Activated B cell treated with CpG ODN at 0.5 μM for 24 hours (primary cell): ENCODE data around the gene VPS26A. TPM values are rescaled to one million over a fixed set of nuclear protein-coding genes. Genes with fewer than 3 reads are reported as not detected.

Experiments
- ATAC-seq: fragments of 200-7000 bp; cut with Tn5 transposase; one replicate; pipeline ENCODE4 v1.10.0; 2021; ENCODE audit warnings: low read depth, mild to moderate bottlenecking, moderate library complexity
- CTCF ChIA-PET: fragments of 350-600 bp; sonication (Branson Sonifier 250); formaldehyde crosslinking; loops from one replicate; lab custom pipeline; 2021; ENCODE audit warnings: antibody characterized with exemption; lab: Charles Lee
- POLR2A ChIA-PET: fragments of 350-600 bp; sonication (Branson Sonifier 250); formaldehyde crosslinking; loops from one replicate; lab custom pipeline; 2021; ENCODE audit warnings: antibody characterized with exemption; lab: Charles Lee
- DNase-seq: peaks from one replicate; pipeline ENCODE4 v3.0.0; 2022
- H3K27ac Mint-ChIP-seq: one replicate; pipeline ENCODE4 v1.8.0; 2020; ENCODE audit warnings: mixed read lengths
- H3K27me3 Mint-ChIP-seq: one replicate; pipeline ENCODE4 v1.8.0; 2021; ENCODE audit warnings: mixed read lengths
- H3K36me3 Mint-ChIP-seq: one replicate; pipeline ENCODE4 v1.8.0; 2021; ENCODE audit warnings: low read depth, mixed read lengths
- H3K4me1 Mint-ChIP-seq: one replicate; pipeline ENCODE4 v1.8.0; 2021; ENCODE audit warnings: mixed read lengths
- H3K4me3 Mint-ChIP-seq: one replicate; pipeline ENCODE4 v1.8.0; 2020; ENCODE audit warnings: mild to moderate bottlenecking, mixed read lengths
- H3K9me3 Mint-ChIP-seq: one replicate; pipeline ENCODE4 v1.8.0; 2020; ENCODE audit warnings: mixed read lengths
- intact Hi-C: fragments of 100-400 bp; cut with micrococcal nuclease; formaldehyde crosslinking; loops from one replicate; pipeline ENCODE4 v1.15.1; 2024
- total RNA-seq: library from RNA; stranded (reverse); gene quantifications from 2 replicates; pipeline ENCODE4 v1.2.3, GENCODE V29; 2022
- TF ChIP-seq, protein P1 (sequence below): fragments of 200-600 bp; IDR thresholded peaks from one replicate; pipeline ENCODE4 v1.8.0; 2022; ENCODE audit warnings: antibody characterized with exemption, mild to moderate bottlenecking

VPS26A gene
- total RNA-seq, 1 donor from 2014 or later = 29.5 TPM

DNA sequence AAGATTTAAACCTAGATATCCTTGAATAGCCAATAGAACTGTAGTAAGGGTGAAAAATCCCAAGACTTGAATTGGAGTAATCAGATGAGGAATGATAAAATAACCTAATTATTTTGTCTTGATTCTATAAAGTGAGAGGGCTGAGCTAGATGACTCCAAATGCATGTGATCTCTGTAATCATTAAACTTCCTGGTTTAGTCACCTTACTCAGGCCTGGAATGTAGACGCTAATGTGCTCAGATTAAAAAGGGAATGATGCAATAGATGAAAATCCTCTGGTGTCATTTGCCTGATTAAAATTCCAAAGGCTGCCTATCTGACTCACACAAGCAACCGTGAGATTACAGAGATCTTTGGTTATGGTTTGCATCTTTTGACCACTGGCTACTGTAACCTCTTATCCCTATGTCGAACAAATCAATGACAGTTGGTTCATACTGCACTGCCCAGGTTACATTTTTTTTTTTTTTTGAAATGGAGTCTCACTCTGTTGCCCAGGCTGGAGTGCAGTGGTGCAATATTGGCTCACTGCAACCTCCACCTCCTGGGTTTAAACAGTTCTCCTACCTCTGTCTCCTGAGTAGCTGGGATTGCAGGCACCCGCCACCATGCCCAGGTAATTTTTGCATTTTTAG is 93.3 kb downstream of the VPS26A start:
- Mint-ChIP-seq H3K36me3 (no peaks in the 10 kb centered on the region), H3K27ac (no peak overlapping the region), H3K27me3 (peaks cover 2% of the 10 kb centered on the region), H3K9me3 (no peaks in the 10 kb centered on the region), H3K4me3 (no peak overlapping the region), H3K4me1 (peaks cover 6% of the 10 kb centered on the region)
- POLR2A ChIA-PET = no interaction called here
- intact Hi-C loops = no loop called here
- TF ChIP-seq, protein P1, sequence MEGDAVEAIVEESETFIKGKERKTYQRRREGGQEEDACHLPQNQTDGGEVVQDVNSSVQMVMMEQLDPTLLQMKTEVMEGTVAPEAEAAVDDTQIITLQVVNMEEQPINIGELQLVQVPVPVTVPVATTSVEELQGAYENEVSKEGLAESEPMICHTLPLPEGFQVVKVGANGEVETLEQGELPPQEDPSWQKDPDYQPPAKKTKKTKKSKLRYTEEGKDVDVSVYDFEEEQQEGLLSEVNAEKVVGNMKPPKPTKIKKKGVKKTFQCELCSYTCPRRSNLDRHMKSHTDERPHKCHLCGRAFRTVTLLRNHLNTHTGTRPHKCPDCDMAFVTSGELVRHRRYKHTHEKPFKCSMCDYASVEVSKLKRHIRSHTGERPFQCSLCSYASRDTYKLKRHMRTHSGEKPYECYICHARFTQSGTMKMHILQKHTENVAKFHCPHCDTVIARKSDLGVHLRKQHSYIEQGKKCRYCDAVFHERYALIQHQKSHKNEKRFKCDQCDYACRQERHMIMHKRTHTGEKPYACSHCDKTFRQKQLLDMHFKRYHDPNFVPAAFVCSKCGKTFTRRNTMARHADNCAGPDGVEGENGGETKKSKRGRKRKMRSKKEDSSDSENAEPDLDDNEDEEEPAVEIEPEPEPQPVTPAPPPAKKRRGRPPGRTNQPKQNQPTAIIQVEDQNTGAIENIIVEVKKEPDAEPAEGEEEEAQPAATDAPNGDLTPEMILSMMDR = no peak
- no peak for ATAC-seq
- DNase-seq = no peak
- CTCF ChIA-PET = interaction anchor here (1.2 kb wide), 1 partner anchor 14 kb away, joined by 3 read pairs; no protein-coding TSS in a partner anchor

DNA sequence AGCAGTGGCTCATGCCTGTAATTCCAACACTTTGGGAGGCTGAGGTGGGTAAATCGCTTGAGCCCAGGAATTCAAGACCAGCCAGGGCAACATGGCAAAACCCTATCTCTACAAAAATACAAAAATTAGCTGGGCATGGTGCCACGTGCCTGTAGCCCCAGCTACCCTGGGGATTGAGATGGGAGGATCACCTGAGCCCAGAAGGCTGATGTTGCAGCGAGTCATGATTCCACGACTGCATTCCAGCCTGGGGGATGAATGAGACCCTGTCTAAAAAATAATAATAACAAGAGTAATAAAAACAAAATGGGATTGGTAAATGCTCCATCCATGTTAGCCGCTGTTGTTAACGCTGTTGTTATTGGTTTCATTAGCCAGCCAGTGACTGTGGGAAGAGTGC is 94.9 kb downstream of the VPS26A start:
- Mint-ChIP-seq H3K9me3 (no peaks in the 10 kb centered on the region), H3K27me3 (peaks cover 2% of the 10 kb centered on the region), H3K27ac (no peak overlapping the region), H3K36me3 (no peaks in the 10 kb centered on the region), H3K4me1 (peaks cover 17% of the 10 kb centered on the region), H3K4me3 (no peak overlapping the region)
- ATAC-seq (no peak), DNase-seq (no peak)
- TF ChIP-seq, protein P1 = no peak
- ChIA-PET CTCF (no interaction called here), POLR2A (interaction anchor here (1.1 kb wide), 1 partner anchor 10 kb away, joined by 3 read pairs; no protein-coding TSS in a partner anchor)
- intact Hi-C loops = no loop called here

DNA sequence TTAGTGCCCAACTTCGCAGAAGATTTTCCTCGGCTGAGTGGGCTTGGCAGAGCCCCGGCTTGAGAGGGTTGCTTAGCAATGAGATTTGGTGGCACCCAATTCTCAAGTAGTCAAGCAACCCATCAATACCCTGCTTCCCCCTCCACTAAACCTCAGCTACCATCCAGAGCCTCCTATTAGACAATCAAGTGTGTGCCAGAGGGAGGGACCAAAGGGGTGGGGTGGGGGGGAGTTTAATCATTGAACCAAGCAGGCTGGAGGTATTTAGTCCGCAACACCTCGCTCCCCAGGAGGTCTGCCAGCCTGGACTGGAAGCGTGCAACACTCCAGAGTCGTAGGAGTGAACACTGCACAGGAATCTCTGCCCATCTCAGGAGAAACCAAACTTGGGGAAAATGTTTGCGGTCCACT is 96.1 kb downstream of the VPS26A start, which contains the start of gene HKDC1:
TSS of gene HKDC1 (plus strand) at position 292 of the 411 bp plus-strand sequence. CDS start at position 396, 104 bp downstream.
- intact Hi-C loops = no loop called here
- Mint-ChIP-seq H3K27ac (no peak within 1 kb of the TSS), H3K4me3 (no peak within 1 kb of the TSS), H3K4me1 (peaks cover 21% of the 10 kb centered on the region), H3K36me3 (no peaks in the 10 kb centered on the region), H3K9me3 (no peaks in the 10 kb centered on the region), H3K27me3 (peaks cover 2% of the 10 kb centered on the region)
- DNase-seq (no peak), ATAC-seq (no peak)
- ChIA-PET POLR2A (interaction anchor here (1.1 kb wide), 1 partner anchor 9 kb away, joined by 3 read pairs; no protein-coding TSS in a partner anchor), CTCF (interaction anchor here (0.9 kb wide), 1 partner anchor 8 kb away, joined by 4 read pairs; no protein-coding TSS in a partner anchor)
- TF ChIP-seq, protein P1 = no peak

DNA sequence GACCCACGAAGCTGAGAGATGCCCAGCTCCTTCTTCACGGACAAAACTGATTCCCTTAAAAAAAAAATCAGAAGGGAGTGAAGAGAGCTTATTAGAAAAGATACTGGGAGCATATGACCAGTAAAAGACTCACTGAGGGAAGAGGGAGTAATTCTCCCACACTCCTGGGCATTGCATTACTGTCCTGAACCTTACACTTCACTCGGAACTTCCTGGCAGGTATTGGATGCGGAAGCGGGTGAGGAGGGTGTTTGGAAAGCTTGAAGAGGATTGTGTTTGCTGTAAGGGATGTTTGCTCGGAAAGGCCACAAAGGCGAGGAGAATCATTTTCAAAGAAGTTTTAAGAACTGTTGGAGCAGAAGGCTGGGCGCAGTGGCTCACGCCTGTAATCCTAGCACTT is 96.5 kb downstream of the VPS26A start:
- Mint-ChIP-seq H3K9me3 (no peaks in the 10 kb centered on the region), H3K27me3 (peaks cover 2% of the 10 kb centered on the region), H3K4me3 (no peak overlapping the region), H3K36me3 (no peaks in the 10 kb centered on the region), H3K4me1 (peaks cover 25% of the 10 kb centered on the region), H3K27ac (no peak overlapping the region)
- TF ChIP-seq, protein P1 = no peak
- DNase-seq (no peak), ATAC-seq (no peak)
- POLR2A ChIA-PET = no interaction called here
- CTCF ChIA-PET = interaction anchor here (0.9 kb wide), 1 partner anchor 9 kb away, joined by 4 read pairs; no protein-coding TSS in a partner anchor
- intact Hi-C loops = no loop called here

Other genes with a start within 250 kb of the VPS26A start
- gene DDX50, start 222.9 kb upstream of the VPS26A start, total RNA-seq = 36.3 and 41.7 TPM in 2 replicates
- gene DDX21, start 168.0 kb upstream of the VPS26A start, total RNA-seq = 111 and 112 TPM in 2 replicates
- gene KIFBP, start 135.4 kb upstream of the VPS26A start, total RNA-seq = 6.5 and 7.7 TPM in 2 replicates
- gene SRGN, start 36.1 kb upstream of the VPS26A start, total RNA-seq = 91.4 and 95.5 TPM in 2 replicates
- 38.7 and 49.1 TPM in 2 replicates for gene SUPV3L1, start 56.1 kb downstream of the VPS26A start, total RNA-seq
- gene HKDC1, start 96.2 kb downstream of the VPS26A start, total RNA-seq = not detected in 2 replicates
- 47.2 and 52.1 TPM in 2 replicates for gene HK1, start 154.3 kb downstream of the VPS26A start, total RNA-seq